Transverse colon (tissue), 4 donors: ENCODE results near the gene PTPRN2.

Experiments used
- EP300 ChIP-seq: sonication (generic); formaldehyde crosslinking; IDR thresholded peaks from one replicate; pipeline ENCODE4 v1.6.1; 2017; ENCODE audit warnings: antibody characterized with exemption, low read depth
- POLR2A ChIP-seq: fragments of 450-650 bp; IDR thresholded peaks from one replicate; pipeline ENCODE4 v1.6.1; 2016; ENCODE audit warnings: antibody characterized with exemption, mild to moderate bottlenecking, moderate library complexity
- POLR2AphosphoS5 ChIP-seq, 3 donors: sonication (generic); formaldehyde crosslinking; IDR thresholded peaks; one replicate each; pipeline ENCODE4 v1.6.1; 2016; ENCODE audit warnings: antibody characterized with exemption in 3 of 3
- TF ChIP-seq, protein P1 (sequence below), 5 experiments: fragments of 200-600 bp in 3 of 5; fragments of 450-650 bp in 2 of 5; sonication (generic) in 3 of 5; IDR thresholded peaks; 1 replicate in 2 of 5; 2 replicates in 3 of 5; pipeline ENCODE4 v1.5.1; 2016 to 2017; ENCODE audit warnings: antibody characterized with exemption in 5 of 5, inconsistent platforms in 3 of 5, mild to moderate bottlenecking in 2 of 5, moderate library complexity in 1 of 5

DNA sequence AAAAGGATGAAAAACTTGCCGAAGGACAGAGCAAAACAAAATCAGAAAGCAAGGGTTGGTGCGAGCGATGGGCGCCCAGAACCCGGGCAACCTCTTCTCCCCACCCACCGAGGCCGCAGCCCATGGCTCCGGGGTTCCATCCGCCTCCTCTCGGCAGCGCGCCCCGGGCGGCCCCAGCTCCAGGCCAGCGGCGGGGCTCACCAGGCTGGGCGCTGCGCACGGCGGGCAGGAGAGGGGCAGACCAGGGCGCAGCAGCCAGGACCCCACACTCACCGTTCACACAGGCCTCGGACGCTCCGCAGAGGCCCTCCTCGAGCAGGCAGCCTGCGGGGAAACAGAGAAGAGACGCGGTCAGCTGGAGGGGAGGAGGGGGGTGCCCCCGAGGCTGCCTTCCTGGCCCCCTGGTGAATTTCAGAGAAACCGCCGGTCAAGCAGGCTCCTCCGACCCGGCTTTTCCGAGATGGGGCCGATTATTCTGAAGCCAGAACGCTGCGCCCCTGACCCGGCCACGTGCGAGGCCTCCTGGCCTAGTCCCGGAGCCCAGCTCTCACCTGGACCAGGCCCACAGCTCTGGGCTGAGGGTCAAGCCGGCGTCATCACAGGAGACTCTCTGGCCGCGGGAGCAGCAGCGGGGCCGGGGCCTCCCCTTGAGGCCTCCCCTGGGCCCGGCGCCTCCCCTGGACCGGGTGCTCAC lies 98.0 kb downstream of the PTPRN2 start:
- TF ChIP-seq, protein P1, sequence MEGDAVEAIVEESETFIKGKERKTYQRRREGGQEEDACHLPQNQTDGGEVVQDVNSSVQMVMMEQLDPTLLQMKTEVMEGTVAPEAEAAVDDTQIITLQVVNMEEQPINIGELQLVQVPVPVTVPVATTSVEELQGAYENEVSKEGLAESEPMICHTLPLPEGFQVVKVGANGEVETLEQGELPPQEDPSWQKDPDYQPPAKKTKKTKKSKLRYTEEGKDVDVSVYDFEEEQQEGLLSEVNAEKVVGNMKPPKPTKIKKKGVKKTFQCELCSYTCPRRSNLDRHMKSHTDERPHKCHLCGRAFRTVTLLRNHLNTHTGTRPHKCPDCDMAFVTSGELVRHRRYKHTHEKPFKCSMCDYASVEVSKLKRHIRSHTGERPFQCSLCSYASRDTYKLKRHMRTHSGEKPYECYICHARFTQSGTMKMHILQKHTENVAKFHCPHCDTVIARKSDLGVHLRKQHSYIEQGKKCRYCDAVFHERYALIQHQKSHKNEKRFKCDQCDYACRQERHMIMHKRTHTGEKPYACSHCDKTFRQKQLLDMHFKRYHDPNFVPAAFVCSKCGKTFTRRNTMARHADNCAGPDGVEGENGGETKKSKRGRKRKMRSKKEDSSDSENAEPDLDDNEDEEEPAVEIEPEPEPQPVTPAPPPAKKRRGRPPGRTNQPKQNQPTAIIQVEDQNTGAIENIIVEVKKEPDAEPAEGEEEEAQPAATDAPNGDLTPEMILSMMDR (IDR thresholded peaks at IDR 0.05) = no peak
- TF ChIP-seq POLR2AphosphoS5 (IDR thresholded peaks at IDR 0.05) = no peak
- TF ChIP-seq POLR2A = no peak
- no peak for TF ChIP-seq EP300
